Left cardiac atrium (tissue), 4 donors: ENCODE data around the gene TUBB. TPM values are rescaled to one million over a fixed set of nuclear protein-coding genes. Genes with fewer than 3 reads are reported as not detected.
A peak's percentile ranks its signal among the peaks of the same experiment; 100 is the strongest.

Experiments
- ATAC-seq, 2 donors: fragments of 200-7000 bp; cut with Tn5 transposase; one replicate each; pipeline ENCODE4 v1.9.1; 2020; ENCODE audit warnings: mild to moderate bottlenecking in 2 of 2, moderate library complexity in 2 of 2
- DNase-seq: peaks from one replicate; pipeline ENCODE4 v3.0.0-alpha.2; 2020
- intact Hi-C, 2 donors: fragments of 100-400 bp; cut with DNase I; formaldehyde crosslinking; loops; one replicate each; pipeline versions ENCODE4 v1.14.1 to v1.15.1; 2022 to 2023
- total RNA-seq, 2 donors: library from RNA; stranded (reverse); fragmentation: NEBNext Ultra II Directional; extraction: Animal tissue kit (Norgen Biotek cat#: 25700); gene quantifications; one replicate each; pipeline ENCODE4 v1.2.1, GENCODE V29; 2021
- donor health status: DM: no; HTN: yes; CAD: no.
- donor health status: DM: no; HTN: yes; CAD: no; lungs with severe emphysema.
- donor health status: DM: yes; HTN: yes; CAD: no.
- donor health status: Dilated cardiomyopathy.

Gene TUBB
- total RNA-seq, 2 donors from 2014 or later = 276 to 303 TPM

- intact Hi-C loops = no loop called here
- ATAC-seq = peak; percentile 13 to 64
Measured at GRCh38 chr6:30766461-30767157, 46.5 kb downstream of the TUBB start.

GRCh38 chr6:30767158-30767943, 47.2 kb downstream of the TUBB start:
- no peak for ATAC-seq
- no peak for DNase-seq
- intact Hi-C loops = no loop called here

More at GRCh38 chr6:30766461-30767157, 46.5 kb downstream of the TUBB start:
- no peak for DNase-seq

- ATAC-seq (no peak), DNase-seq (no peak)
- intact Hi-C loops = no loop called here
Measured at GRCh38 chr6:30767944-30768301, 47.8 kb downstream of the TUBB start.

- no peak for DNase-seq
- intact Hi-C loops = no loop called here
- ATAC-seq = no peak
Measured at GRCh38 chr6:30768634-30769087, 48.5 kb downstream of the TUBB start.

- DNase-seq (peak; percentile 78), ATAC-seq (peak; percentile 74 to 95)
- intact Hi-C loops = no loop called here
Measured at GRCh38 chr6:30769088-30769852, 49.1 kb downstream of the TUBB start.

GRCh38 chr6:30769853-30770524, 49.8 kb downstream of the TUBB start:
- intact Hi-C loops = no loop called here
- no peak for ATAC-seq
- no peak for DNase-seq

DNA sequence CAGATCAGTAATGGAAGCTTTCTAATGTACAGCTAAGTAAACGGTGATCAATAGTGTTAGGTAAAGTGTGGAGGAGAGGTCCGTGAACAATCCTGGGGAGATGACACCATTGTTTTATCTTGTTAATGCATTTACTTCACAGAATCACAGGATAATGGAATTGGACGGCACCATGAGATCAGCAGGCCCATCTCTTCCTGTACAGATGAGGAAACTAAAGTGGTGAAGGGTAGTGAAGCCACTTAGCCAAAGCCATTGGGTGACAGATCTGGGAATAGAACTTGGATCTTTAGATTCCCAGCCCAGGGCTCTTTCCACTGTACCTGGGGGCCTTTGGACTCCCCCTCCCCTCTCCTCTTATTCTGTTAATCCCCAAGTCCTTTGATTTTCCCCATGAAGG, 50.4 kb downstream of the TUBB start:
- ATAC-seq = no peak
- intact Hi-C loops = no loop called here
- no peak for DNase-seq

DNA sequence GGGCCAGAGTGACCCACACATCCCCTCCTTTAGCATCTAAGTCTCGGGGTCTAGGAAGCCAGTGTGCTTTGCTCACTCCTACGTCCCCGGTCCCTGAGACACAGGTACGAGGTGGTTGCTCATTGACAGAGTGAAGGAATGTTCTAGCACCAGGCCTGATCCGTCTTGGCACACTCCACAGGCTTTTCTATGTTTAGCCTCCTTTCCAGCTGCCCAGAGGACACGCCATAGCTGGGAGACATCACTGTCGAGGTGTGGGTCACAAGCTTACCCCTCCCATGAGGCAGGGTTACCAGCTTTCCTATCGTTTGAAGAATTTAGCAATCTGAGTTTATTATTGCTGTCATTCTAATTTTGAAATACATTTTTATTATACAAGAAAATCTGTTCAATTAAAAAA, 54.5 kb downstream of the TUBB start:
- intact Hi-C loops = no loop called here
- DNase-seq (no peak), ATAC-seq (peak in 1 of 2 donors; percentile 50)

Other genes with a start within 250 kb of the TUBB start
- gene HLA-E, start 230.8 kb upstream of the TUBB start, total RNA-seq = 100 to 1,000 TPM; 210 to 242 TPM
- 10 to 100 TPM; 25.7 to 32.1 TPM for gene GNL1, start 163.9 kb upstream of the TUBB start, total RNA-seq
- gene PRR3, start 163.1 kb upstream of the TUBB start, total RNA-seq = 1 to 10 TPM; 4.6 to 5.4 TPM
- gene ABCF1, start 148.9 kb upstream of the TUBB start, total RNA-seq = 10 to 100 TPM; 30.7 to 45.9 TPM
- gene PPP1R10, start 103.1 kb upstream of the TUBB start, total RNA-seq = 10 to 100 TPM; 37.3 to 42.1 TPM
- 10 to 100 TPM; 71.1 to 74.7 TPM for gene MRPS18B, start 102.5 kb upstream of the TUBB start, total RNA-seq
- gene ATAT1, start 93.5 kb upstream of the TUBB start, total RNA-seq = 1 to 10 TPM; 2.7 to 3.8 TPM
- gene C6orf136, start 73.2 kb upstream of the TUBB start, total RNA-seq = 10 to 100 TPM; 30.1 to 39.3 TPM
- gene DHX16, start 47.3 kb upstream of the TUBB start, total RNA-seq = 10 to 100 TPM; 17.6 to 18.6 TPM
- gene PPP1R18, start 33.7 kb upstream of the TUBB start, total RNA-seq = 10 to 100 TPM; 28.0 to 36.8 TPM
- gene NRM, start 29.4 kb upstream of the TUBB start, total RNA-seq = 1 to 10 TPM; 5.3 to 6.3 TPM
- gene MDC1, start 3.1 kb upstream of the TUBB start, total RNA-seq = 10 to 100 TPM; 19.1 to 25.6 TPM
- gene FLOT1, start 22.3 kb downstream of the TUBB start, total RNA-seq = 100 to 1,000 TPM; 170 to 179 TPM
- gene IER3, start 24.2 kb downstream of the TUBB start, total RNA-seq = 10 to 100 TPM; 23.0 to 81.5 TPM
- gene DDR1, start 164.2 kb downstream of the TUBB start, total RNA-seq = 10 to 100 TPM; 58.4 to 60.2 TPM
- 10 to 100 TPM; 24.4 to 25.3 TPM for gene GTF2H4, start 187.9 kb downstream of the TUBB start, total RNA-seq
- gene VARS2, start 193.9 kb downstream of the TUBB start, total RNA-seq = 10 to 100 TPM; 14.0 to 18.7 TPM
- gene SFTA2, start 211.8 kb downstream of the TUBB start, total RNA-seq = not detected
- gene MUCL3, start 220.6 kb downstream of the TUBB start, total RNA-seq = not detected